Measurements from ENCODE around the gene STOX2.
"Not testable (repeated sequence)": the region's sequence is repeated elsewhere in the genome, so short reads cannot be mapped to it uniquely, and the experiment has no call there.

STOX2 gene

GRCh38 chr4:183940864-183941263 is 35.8 kb downstream of the STOX2 start:
- DNase-seq = no peak

- no peak for DNase-seq
Measured at GRCh38 chr4:183941964-183942363, 36.9 kb downstream of the STOX2 start.

- DNase-seq = no peak
Measured at GRCh38 chr4:183945741-183946140, 40.6 kb downstream of the STOX2 start.

- no peak for DNase-seq
Measured at GRCh38 chr4:183950536-183950935, 45.4 kb downstream of the STOX2 start.

- not testable (repeated sequence) for DNase-seq
Measured at GRCh38 chr4:183952652-183953051, 47.5 kb downstream of the STOX2 start.

- DNase-seq = no peak
Measured at GRCh38 chr4:183959319-183960045, 54.4 kb downstream of the STOX2 start.

- no peak for DNase-seq
Measured at GRCh38 chr4:183960046-183960420, 54.9 kb downstream of the STOX2 start.

- DNase-seq = no peak
Measured at GRCh38 chr4:183960962-183961541, 55.9 kb downstream of the STOX2 start.

GRCh38 chr4:183961795-183962194 is 56.7 kb downstream of the STOX2 start:
- no peak for DNase-seq

GRCh38 chr4:183962419-183962818 is 57.3 kb downstream of the STOX2 start:
- no peak for DNase-seq

- no peak for DNase-seq
Measured at GRCh38 chr4:183966371-183966770, 61.3 kb downstream of the STOX2 start.

- no peak for DNase-seq
Measured at GRCh38 chr4:183967266-183967665, 62.2 kb downstream of the STOX2 start.

- no peak for DNase-seq
Measured at GRCh38 chr4:183968502-183968901, 63.4 kb downstream of the STOX2 start.

- DNase-seq = no peak
Measured at GRCh38 chr4:183968931-183969330, 63.8 kb downstream of the STOX2 start.

- DNase-seq = no peak
Measured at GRCh38 chr4:183969596-183969995, 64.5 kb downstream of the STOX2 start.

- no peak for DNase-seq
Measured at GRCh38 chr4:183971929-183972490, 66.9 kb downstream of the STOX2 start.

GRCh38 chr4:183977707-183978106 is 72.6 kb downstream of the STOX2 start:
- no peak for DNase-seq

- no peak for DNase-seq
Measured at GRCh38 chr4:183984566-183984965, 79.5 kb downstream of the STOX2 start.

- no peak for DNase-seq
Measured at GRCh38 chr4:183985786-183986185, 80.7 kb downstream of the STOX2 start.

GRCh38 chr4:183986291-183986970 is 81.3 kb downstream of the STOX2 start:
- no peak for DNase-seq

- no peak for DNase-seq
Measured at GRCh38 chr4:183986971-183987946, 82.2 kb downstream of the STOX2 start.

GRCh38 chr4:183987987-183988392 is 82.9 kb downstream of the STOX2 start:
- no peak for DNase-seq

GRCh38 chr4:183988874-183989273 is 83.8 kb downstream of the STOX2 start:
- DNase-seq = no peak

All from activated T-cell treated with anti-CD3 and anti-CD28 coated beads for 4 hours (primary cell).